PFSK-1 (cell line): ENCODE data around the gene SERP2.

Experiments
- FOXP2 ChIP-seq: optimal IDR thresholded peaks from 2 replicates; pipeline ENCODE3; 2011; ENCODE audit warnings: borderline replicate concordance, control low read depth, inconsistent platforms; ENCODE audit not compliant: insufficient read depth; ENCODE audit errors: extremely low read length, extremely low read depth
- POLR2AphosphoS5 ChIP-seq: IDR thresholded peaks from 2 replicates; pipeline ENCODE4 v1.6.1; 2012; ENCODE audit warnings: low read depth, mild to moderate bottlenecking, control low read depth, low read length, moderate library complexity
- REST ChIP-seq, 2 experiments: IDR thresholded peaks; 2 replicates each; pipeline versions ENCODE4 v1.6.1 to v1.8.0; 2011 to 2012; ENCODE audit warnings: low read depth in 2 of 2, low read length in 2 of 2, control low read depth in 1 of 2, inconsistent platforms in 1 of 2, mild to moderate bottlenecking in 1 of 2, moderate library complexity in 1 of 2; ENCODE audit not compliant: insufficient read depth in 1 of 2
- SIN3A ChIP-seq: IDR thresholded peaks from 2 replicates; pipeline ENCODE4 v1.6.1; 2012; ENCODE audit warnings: mild to moderate bottlenecking, low read length, moderate library complexity, borderline replicate concordance; ENCODE audit not compliant: insufficient read depth
- TAF1 ChIP-seq: IDR thresholded peaks from 2 replicates; pipeline ENCODE4 v1.6.1; 2012; ENCODE audit warnings: low read length, control low read depth, borderline replicate concordance; ENCODE audit not compliant: insufficient read depth

The SERP2 gene

GRCh38 chr13:44352202-44352601 is 21.4 kb upstream of the SERP2 start:
- no peak for TF ChIP-seq POLR2AphosphoS5
- no peak for TF ChIP-seq TAF1
- TF ChIP-seq FOXP2, result no peak
- TF ChIP-seq REST (IDR thresholded peaks at IDR 0.05; ENCODE audit: insufficient read depth in 1 of 2, low read depth in 2 of 2, low read length in 2 of 2), result no peak
- no peak for TF ChIP-seq SIN3A

GRCh38 chr13:44352671-44353070 is 21.0 kb upstream of the SERP2 start:
- no peak for TF ChIP-seq REST (IDR thresholded peaks at IDR 0.05; ENCODE audit: insufficient read depth in 1 of 2, low read depth in 2 of 2, low read length in 2 of 2)
- no peak for TF ChIP-seq SIN3A
- TF ChIP-seq POLR2AphosphoS5, result no peak
- TF ChIP-seq TAF1, result no peak
- TF ChIP-seq FOXP2, result no peak

- TF ChIP-seq FOXP2 (no peak), TAF1 (no peak), REST (IDR thresholded peaks at IDR 0.05; ENCODE audit: insufficient read depth in 1 of 2, low read depth in 2 of 2, low read length in 2 of 2) (no peak), SIN3A (no peak), POLR2AphosphoS5 (no peak)
Observed at GRCh38 chr13:44354331-44354730, 19.3 kb upstream of the SERP2 start.

- TF ChIP-seq SIN3A, result no peak
- no peak for TF ChIP-seq REST (IDR thresholded peaks at IDR 0.05; ENCODE audit: insufficient read depth in 1 of 2, low read depth in 2 of 2, low read length in 2 of 2)
Observed at GRCh38 chr13:44354884-44355283, 18.7 kb upstream of the SERP2 start.

GRCh38 chr13:44355621-44356020 is 18.0 kb upstream of the SERP2 start:
- TF ChIP-seq TAF1 (no peak), FOXP2 (no peak), SIN3A (no peak), REST (IDR thresholded peaks at IDR 0.05; ENCODE audit: insufficient read depth in 1 of 2, low read depth in 2 of 2, low read length in 2 of 2) (no peak), POLR2AphosphoS5 (no peak)
